NCI-H446 treated with DMSO at 0.1 percent for 48 hours (cell line): ENCODE results near the gene C12orf57.

Source experiments
- DNase-seq: peaks from one replicate; lab custom pipeline; 2025; lab: John Stamatoyannopoulos, UW

C12orf57 gene

DNA sequence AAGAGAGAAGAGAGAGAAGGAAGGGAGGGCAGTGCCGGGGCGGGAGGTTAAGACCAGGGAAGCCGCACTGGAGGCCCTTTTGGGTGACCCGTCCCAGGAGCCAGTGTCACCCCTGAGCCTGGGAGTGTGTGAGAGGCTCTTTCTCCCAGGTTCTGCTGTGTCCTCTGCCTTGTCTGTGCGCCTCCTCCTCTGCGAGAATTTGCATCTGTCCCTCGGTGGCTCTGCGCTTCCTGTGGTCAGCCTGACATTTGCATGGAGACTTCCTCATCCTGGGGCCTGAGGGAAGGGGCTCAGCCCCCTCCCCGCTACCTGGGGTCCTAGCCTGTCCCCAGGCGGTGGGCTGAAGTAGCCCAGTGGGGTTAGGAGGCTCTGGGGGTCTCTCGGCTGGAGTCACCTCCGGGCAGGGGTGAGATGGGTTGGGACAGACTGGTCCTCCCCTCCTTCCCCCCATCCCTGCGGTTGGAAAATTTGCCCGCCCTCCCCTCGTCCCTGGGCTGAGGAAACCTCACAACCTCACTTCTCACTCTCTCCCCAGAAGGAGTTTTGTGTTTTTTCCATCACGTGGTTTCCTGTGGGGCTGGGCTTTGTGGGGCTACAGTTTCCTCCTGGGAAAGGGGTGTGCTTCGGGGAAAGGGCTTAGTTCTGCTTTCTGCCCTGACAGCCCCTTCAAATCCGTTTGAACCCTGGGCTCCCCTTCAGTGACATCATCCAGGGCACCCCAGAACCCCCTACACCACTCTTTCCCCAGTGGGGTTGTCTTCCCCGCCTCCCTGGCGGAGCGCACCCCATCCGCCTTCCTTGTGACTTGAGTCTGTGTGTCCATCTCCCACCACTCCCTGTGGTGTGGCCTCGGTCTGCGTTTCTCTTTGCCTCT, 9.9 kb downstream of the C12orf57 start:
- DNase-seq: no peak

DNA sequence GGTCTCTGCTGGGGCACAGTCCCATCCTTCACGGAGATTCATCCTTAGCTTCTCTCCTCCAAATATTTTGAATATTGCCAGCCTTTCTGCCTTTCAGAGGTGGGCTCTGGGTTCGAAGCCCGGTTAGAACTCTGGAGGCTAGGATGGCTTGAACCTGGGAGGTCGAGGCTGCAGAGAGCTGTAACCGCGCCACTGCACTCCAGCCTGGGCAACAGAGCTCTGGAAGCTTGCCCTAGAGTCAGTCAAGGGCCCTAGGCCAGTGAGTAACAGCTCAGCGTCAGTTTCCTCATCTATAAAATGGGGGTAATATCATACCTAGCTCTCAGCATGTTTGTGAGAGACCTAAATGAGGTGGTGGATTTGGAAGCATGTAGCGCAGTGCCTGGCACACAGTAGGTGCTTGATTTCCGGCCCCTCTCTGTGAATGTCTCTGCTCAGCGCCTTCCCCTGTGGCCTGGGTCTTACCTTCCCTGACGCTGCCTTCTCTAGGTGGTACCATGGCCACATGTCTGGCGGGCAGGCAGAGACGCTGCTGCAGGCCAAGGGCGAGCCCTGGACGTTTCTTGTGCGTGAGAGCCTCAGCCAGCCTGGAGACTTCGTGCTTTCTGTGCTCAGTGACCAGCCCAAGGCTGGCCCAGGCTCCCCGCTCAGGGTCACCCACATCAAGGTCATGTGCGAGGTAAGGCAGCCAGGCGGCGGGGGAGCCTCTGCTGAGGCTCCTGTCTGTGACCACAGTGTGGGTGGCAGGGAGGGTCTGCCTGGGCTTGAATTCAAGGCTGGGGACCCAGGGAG, 10.7 kb downstream of the C12orf57 start:
- DNase-seq: no peak

DNA sequence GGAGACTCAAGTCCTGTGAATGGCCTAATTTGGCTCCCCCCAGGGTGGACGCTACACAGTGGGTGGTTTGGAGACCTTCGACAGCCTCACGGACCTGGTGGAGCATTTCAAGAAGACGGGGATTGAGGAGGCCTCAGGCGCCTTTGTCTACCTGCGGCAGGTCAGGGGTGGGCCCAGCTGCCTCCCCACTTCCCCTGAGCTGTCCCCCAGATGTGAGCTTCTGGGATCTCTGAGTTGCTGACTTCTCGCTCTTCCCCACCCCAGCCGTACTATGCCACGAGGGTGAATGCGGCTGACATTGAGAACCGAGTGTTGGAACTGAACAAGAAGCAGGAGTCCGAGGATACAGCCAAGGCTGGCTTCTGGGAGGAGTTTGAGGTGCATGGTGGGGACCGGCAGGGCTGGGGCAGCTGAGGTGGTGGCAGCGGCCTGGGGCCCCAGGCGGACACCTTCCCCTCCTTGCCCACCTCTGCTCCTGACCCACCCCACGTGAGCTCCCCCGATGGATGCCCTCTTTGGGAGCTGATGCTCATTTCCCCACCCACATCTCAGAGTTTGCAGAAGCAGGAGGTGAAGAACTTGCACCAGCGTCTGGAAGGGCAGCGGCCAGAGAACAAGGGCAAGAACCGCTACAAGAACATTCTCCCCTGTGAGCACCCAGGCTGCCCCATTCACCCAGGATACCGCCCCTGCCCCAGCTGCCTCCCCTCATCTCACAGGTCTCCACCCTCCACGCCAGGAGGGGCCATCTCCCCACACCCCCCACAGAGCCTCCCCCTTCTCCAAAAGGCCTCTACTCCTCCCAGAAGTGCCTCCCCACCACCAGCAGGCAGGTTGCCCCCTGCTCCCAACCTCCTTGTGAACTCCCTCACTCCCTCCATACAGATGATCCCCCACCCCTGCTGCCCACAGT, 11.5 kb downstream of the C12orf57 start:
- no peak for DNase-seq

DNA sequence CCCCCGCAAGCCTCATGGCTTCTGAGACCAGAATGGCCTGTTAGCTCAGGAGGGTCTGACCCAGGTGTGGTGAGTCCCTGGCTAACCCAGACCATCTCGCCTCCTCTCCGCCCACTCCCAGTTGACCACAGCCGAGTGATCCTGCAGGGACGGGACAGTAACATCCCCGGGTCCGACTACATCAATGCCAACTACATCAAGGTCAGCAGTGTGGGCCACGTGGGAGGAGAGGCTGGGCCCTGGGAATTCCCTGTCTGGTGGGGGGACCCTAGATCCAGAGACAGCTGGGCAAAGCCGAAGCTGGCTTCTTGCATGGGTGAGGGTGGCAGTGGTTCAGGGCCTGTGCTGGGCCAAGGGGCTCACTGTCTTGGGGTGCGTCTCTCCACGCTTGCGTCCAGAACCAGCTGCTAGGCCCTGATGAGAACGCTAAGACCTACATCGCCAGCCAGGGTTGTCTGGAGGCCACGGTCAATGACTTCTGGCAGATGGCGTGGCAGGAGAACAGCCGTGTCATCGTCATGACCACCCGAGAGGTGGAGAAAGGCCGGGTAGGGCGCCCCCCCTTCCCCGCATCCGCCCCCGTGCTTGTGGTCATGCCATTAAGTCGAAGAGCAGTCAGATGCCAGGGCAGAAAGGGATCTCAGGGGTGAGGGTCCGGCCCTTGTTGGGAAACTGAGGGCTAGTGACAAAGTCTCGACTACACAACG, 12.4 kb downstream of the C12orf57 start:
- DNase-seq: no peak

DNA sequence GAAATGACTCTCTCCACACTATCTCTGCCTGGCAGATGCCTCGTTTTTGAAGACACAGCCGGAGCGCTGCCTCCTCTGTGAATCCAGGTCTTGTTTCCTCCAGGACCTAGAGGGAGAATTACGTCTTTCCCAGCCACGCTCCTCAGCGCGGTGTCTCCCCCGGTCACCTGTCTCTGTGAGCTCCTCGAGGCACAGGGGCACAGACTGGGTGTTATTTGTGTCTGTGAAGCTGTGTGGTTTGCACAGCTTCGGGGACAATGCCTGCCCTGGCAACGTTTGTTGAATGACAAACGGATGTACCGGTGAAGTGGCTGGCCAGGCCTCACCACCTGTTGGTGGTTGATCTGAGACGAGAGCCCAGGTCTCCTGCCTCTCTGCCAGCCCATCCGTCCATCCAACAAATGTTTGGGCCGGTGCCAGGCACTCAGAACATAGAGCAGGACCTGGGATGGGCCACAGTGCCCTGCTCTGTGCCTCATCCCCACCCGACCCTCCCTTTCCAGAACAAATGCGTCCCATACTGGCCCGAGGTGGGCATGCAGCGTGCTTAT, 13.4 kb downstream of the C12orf57 start:
- no peak for DNase-seq

DNA sequence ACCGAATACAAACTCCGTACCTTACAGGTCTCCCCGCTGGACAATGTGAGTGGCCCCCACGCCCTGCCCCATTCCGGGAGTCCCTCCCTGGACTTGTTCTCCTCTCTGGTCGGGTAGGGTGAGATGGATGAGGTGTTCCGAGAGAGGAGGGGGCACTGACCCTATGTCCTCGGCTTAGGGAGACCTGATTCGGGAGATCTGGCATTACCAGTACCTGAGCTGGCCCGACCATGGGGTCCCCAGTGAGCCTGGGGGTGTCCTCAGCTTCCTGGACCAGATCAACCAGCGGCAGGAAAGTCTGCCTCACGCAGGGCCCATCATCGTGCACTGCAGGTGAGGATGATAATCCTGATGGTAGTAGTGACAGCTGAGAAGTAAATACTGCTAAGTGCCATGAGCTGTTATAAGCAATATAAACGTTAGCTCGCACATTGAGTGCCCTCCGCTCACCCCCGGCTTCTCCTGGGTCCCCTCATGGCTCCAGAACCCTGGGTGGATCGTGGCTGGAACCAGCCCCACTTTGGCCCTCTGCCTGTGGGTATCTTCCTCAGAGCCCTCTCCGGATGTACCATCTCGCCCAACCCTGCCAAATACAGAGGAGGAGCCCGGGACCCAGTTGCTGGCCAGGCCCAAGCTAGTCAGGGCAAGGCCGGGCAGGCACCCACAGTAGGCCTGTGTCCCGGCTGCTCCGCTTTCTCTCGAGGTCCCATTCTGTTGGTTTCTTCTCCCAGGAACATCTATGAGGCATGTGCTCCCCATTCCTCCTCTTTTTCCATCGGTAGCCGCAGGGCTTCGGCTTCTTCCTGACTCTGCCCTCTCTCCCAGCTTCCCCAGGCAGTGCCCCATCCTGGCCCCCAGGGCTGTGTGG, 14.2 kb downstream of the C12orf57 start:
- DNase-seq: no peak

DNA sequence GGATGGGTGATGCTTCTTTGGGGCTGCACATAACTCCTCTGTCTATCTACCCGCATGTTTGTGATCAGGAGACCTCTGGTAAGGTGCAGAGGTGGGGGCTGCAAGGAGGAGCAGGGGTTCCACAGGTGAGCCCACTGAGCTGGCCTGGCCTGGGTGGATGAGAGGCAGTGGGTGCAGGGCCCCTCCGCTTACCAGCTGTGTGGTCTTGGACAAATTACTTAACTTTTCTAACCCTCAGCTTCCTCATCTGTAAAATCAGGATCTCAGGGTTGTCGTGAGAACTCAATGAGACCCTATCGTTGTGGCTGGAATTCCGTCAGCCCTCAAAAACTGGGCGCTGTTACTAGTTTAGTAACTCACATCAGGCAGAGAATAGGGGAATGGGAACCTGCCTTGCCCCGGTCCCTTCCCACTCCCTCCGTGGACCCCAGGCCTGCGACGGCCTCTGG, 14.8 kb downstream of the C12orf57 start:
- no peak for DNase-seq

DNA sequence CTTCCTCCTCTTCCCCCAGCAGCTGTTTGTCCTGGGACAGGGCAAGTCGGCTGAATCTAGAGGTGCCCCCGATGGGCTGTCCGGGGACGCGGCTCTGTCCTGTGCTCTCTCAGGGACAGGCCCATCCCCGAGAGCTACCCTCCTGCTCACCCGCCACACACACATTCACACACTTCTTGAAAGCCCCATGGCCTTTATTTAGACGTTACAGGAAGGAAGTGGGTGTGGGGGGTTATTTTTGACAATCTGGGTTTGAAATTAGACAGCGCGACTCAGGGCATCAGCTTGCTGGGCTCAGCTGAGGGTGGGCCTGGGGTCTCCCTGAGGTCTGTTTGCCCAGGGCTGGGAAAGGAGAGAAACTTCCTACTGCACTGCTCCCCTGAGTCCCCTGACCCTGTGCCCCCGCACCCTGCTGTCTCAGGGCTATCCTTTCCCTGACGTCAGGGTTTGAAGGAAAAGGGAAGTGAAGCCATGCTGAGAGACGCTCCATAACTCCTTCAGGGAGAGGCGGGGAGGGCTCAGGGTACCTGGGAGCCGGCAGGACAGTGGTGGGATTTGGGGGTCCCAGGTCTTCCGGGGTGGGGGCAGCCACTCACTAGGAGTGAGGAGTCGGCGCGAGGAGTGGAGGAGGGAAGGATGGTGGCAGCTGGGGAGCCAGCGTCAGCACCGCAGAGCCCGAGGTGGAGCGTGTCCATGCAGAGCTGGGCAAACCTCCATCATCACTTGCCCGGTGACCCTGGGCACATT, 15.4 kb downstream of the C12orf57 start:
- no peak for DNase-seq

DNA sequence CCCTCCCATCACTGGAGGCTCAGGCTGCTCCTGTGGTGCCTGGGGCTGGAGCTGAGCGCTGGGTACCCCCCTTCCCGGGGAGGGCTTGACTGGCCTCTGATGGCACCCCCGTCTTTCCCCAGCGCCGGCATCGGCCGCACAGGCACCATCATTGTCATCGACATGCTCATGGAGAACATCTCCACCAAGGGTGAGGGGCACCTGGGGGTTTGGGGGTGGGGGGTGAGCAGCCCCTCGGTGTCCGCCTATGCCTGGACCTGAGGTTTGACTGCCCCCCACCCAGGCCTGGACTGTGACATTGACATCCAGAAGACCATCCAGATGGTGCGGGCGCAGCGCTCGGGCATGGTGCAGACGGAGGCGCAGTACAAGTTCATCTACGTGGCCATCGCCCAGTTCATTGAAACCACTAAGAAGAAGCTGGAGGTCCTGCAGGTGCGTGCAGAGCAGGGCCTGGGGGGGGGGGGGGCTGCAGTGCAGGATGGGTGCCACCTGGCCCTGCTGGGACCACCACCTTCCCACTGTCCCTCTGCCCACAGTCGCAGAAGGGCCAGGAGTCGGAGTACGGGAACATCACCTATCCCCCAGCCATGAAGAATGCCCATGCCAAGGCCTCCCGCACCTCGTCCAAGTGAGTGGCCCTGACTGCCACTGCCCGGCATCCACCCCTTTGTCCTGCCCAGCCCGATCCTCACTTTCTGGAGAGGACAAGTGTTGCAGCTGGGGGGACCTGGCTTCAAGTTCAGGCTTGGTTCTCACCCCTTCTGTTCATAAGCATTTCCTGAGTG, 16.2 kb downstream of the C12orf57 start:
- no peak for DNase-seq

DNA sequence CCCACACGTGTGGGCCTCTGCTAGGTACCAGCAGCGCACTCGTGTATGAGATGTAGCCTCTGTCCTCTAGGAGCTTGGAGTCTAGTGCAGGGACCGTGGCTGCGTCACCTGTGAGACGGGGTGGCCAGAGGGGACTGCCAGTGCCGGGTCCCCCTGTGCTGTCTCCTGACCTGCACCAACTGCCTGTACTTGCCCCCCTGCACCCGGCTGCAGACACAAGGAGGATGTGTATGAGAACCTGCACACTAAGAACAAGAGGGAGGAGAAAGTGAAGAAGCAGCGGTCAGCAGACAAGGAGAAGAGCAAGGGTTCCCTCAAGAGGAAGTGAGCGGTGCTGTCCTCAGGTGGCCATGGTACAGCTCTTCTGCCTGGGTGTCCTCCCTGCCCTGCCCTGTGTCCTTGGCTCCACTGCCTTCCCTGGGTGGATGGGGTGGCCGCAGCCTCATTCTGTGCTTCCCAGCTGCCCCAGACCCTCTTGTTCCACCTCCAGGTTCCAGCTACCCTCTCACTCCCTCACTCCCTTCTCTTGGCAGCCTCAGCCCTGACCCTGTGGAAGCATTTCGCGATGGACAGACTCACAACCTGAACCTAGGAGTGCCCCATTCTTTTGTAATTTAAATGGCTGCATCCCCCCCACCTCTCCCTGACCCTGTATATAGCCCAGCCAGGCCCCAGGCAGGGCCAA, 16.9 kb downstream of the C12orf57 start:
- no peak for DNase-seq

DNA sequence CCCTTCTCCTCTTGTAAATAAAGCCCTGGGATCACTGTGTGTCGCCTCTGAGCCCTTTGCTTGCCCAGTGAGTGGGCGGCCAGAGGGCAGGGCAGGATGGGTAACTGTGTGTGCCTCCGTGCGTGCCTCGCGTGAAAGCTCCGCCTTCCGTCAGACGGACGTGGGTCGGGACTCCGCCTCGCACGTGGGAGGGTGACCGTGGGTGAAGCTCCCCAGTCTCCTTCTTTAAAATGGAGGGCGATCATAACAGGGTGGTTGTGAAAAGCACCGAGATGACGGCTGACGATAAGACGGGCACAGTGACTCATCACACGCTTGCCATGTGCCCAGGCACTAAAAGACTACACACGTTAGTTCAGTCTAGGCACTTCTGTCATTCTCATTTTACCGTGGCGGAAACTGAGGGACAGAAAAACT, 17.5 kb downstream of the C12orf57 start:
- DNase-seq: no peak

DNA sequence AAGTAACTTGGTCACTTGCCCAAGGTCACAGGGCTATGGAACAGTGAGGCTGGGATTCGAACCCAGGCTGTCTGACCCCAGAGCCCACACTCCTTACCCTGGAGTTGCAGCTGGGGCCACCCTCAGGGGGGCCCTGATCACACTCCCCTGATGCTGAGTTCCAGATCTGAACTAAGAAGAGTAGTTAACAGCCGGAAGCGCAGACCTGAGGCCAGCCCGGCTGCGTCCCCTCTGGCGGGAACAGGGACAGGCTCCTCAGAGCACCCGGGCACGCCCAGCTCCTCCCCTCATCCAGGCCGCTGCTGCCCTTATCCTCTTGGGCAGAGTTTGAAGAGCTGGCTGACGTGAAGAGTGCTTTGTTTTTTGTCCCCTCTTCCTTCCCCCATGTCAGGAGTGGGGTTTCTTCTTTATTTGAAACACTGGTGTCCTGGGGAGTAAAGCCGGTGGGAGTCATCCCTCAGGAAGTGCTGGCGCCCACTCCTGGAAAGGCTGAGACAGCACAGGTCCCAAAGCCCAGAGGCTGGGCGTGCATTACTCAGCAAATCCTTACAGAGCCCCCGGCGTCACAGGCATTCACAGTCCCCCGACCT, 18.0 kb downstream of the C12orf57 start:
- DNase-seq: no peak

DNA sequence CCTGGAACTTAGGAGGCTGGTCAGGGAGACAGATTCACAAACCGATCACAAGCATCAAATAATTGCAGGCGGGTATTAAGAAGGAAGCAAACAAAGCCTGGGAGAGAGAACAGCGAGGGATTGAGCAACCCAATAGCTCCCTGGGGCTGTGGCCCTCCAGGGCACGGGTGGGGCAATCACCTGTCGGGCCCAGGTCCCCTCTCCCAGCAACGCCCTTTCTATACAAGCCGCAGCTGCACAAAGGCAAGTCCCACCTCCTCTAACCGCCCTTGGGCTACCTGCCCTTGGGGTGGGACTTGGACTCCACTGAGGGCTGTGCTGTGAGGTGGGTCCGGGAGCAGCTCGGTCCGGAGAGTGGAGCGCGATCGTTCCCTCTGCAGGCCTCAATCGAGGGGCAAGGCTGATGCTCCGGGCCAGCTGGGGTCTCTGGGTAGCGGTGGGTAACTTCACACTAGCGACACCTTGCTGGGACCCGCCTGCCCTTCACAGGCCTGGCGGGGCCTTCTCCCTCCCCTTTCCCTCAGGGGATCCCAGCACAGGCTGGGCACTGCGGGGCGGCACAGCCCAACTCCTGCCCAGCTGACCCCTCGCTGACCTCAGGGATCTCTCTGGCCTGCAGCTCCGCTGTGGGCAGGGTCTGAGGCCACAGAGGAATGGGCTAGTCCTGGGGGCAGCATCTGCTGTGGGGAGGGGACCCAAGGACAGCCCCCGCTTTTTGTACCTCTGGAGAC, 18.6 kb downstream of the C12orf57 start:
- DNase-seq: no peak

DNA sequence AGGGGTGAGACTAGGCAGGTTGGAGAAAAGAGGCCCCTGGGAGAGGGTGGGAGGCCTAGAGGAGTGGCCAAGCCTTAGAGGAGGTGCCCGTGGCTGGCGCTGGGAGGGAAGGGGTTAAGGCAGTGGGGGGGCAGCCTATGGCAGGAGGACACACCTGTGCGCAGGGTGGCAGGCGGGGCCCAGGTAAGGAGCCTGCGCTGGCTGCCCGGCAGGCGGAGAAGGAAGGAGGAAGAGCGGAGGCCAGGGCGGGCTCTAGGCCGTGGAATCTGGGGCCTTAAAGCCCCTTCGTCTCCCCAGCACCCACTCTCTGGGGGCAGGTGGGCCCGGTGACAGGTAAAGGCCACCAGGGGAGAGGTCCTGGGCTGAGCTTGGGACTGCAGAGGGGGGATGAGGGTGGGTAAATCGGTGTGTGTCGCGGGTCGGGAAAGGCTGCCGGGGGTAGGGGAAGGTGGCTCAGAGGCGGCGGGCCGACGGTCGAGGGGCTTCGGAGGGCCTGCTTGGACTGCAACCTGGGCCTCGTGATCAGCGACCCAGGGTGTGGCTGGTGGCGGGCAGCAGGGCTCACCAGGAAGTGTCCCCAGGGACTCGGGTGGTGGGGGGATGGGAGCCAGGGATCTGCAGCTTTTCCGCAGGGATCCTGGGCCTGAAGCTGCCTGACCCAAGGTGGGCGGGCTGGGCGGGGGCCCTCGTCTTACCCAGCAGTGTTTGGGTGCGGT, 19.4 kb downstream of the C12orf57 start:
- no peak for DNase-seq

DNA sequence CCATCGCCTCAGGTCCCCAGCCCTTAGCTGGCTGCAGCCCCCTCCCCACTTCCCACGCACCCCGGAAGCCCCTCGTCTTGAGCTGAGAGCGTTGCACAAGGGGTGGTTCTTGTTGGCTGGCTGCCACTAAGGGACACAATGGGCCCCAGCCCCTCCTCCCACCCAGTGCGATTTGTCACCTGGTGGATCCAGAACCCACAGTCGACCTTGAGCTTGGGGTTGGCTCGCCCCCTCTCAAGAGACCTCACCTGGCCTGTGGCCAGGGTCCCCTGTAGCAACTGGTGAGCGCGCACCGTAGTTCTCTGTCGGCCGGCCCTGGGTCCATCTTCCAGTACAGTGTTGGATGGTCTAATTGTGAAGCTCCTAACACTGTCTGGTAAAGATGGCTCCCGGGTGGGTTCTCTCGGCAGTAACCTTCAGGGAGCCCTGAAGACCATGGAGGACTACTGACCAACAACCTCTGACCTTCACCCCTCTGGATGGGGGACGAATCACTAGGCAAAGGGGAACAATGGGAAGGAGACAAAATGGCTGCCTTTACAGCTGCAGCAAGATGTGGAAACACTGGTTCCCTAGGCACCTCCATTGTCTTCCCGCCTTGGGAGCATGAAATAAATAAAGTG, 20.1 kb downstream of the C12orf57 start:
- no peak for DNase-seq

DNA sequence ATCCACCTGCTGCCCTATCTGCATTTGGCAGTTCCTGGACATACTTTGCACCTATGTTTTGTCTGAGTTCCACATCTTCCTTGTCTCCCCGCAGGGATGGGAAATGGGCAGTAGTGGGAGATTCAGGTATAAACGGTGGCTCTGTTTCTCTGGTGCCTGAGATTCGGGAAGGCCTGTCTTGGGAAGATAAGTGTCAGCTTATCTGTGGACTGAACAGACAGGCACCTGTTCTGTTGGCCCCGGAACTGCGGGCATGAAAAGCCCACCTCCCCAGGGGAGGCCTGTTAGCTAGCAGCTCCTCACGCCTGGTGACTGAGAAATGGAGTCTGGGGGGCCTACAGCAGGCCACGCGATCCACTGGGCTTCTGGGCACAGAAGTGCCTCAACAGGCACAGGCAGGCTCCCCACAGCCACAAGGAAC, 20.8 kb downstream of the C12orf57 start:
- DNase-seq: no peak
